GM04504 (cell line): ENCODE data around the gene SPTBN2.
"Not testable (repeated sequence)": the region's sequence is repeated elsewhere in the genome, so short reads cannot be mapped to it uniquely, and the experiment has no call there.

Experiments used
- DNase-seq: peaks from one replicate; pipeline ENCODE4 v3.0.0-alpha.2; 2012; ENCODE audit warnings: low read depth

Gene SPTBN2

GRCh38 chr11:66724167-66724566, 4.8 kb downstream of the SPTBN2 start:
- DNase-seq: not testable (repeated sequence)

GRCh38 chr11:66723693-66724092, 5.3 kb downstream of the SPTBN2 start:
- DNase-seq: no peak

GRCh38 chr11:66722745-66723651, 6.0 kb downstream of the SPTBN2 start:
- DNase-seq: no peak

- no peak for DNase-seq
Observed at GRCh38 chr11:66721939-66722338, 7.1 kb downstream of the SPTBN2 start.

- DNase-seq: no peak
Observed at GRCh38 chr11:66720899-66721470, 8.0 kb downstream of the SPTBN2 start.

- DNase-seq: no peak
Observed at GRCh38 chr11:66720223-66720898, 8.7 kb downstream of the SPTBN2 start.

GRCh38 chr11:66719111-66719872, 9.7 kb downstream of the SPTBN2 start:
- DNase-seq: no peak

- no peak for DNase-seq
Observed at GRCh38 chr11:66718320-66718971, 10.6 kb downstream of the SPTBN2 start.

- no peak for DNase-seq
Observed at GRCh38 chr11:66717925-66718319, 11.1 kb downstream of the SPTBN2 start.

GRCh38 chr11:66716996-66717395, 12.0 kb downstream of the SPTBN2 start:
- no peak for DNase-seq

GRCh38 chr11:66715346-66716085, 13.5 kb downstream of the SPTBN2 start:
- no peak for DNase-seq

GRCh38 chr11:66713746-66714480, 15.1 kb downstream of the SPTBN2 start:
- DNase-seq: no peak

GRCh38 chr11:66710384-66710930, 18.6 kb downstream of the SPTBN2 start:
- DNase-seq: no peak

- no peak for DNase-seq
Observed at GRCh38 chr11:66708701-66709100, 20.3 kb downstream of the SPTBN2 start.

- no peak for DNase-seq
Observed at GRCh38 chr11:66708094-66708493, 20.9 kb downstream of the SPTBN2 start.

- DNase-seq: no peak
Observed at GRCh38 chr11:66707486-66707885, 21.5 kb downstream of the SPTBN2 start.

GRCh38 chr11:66706989-66707388, 22.0 kb downstream of the SPTBN2 start:
- DNase-seq: no peak

GRCh38 chr11:66705587-66706335, 23.3 kb downstream of the SPTBN2 start:
- DNase-seq: no peak

GRCh38 chr11:66704659-66705360, 24.2 kb downstream of the SPTBN2 start:
- DNase-seq: no peak
